ENCODE results near the gene TSPEAR.

DNA sequence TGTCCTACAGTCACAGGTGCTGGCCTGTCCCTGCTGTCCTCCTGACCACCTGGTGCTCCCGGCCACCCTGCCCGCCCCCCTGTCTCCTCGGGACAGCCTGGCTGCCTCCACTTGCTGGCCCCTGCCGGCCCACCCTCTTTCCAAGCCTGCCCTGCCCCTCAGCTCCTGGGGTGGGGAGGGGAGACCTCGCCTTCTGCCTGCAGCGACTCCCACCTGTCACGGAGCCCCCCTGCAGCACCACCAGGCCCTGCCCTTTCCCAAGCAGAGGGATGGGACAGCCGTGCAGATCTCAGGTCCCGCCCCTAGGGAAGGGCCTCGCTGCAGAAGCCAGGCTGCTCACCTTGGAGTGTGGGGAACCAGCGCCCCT, 248.6 kb downstream of the TSPEAR start:
- no peak for TF ChIP-seq CTCF (IDR thresholded peaks at IDR 0.05; ENCODE audit: low read length)
- TF ChIP-seq EZH2 (IDR thresholded peaks at IDR 0.05; ENCODE audit: borderline replicate concordance, low read length) = no peak
